KMS-11 (cell line): ENCODE results near the gene DLD.

Source experiments
- H2AFZ ChIP-seq: fragments of 200-600 bp; sonication (generic); 2 replicates; pipeline ENCODE4 v1.6.1; 2016; ENCODE audit warnings: antibody characterized with exemption, mixed run types, low read depth
- H3K27ac ChIP-seq: fragments of 200-600 bp; sonication (generic); 2 replicates; pipeline ENCODE4 v1.6.1; 2016; ENCODE audit warnings: mild to moderate bottlenecking, mixed run types
- H3K27me3 ChIP-seq: fragments of 200-600 bp; sonication (generic); 2 replicates; pipeline ENCODE4 v1.6.1; 2017; ENCODE audit warnings: mild to moderate bottlenecking, low read depth, mixed run types, moderate library complexity; ENCODE audit not compliant: insufficient read depth
- H3K36me3 ChIP-seq: fragments of 200-600 bp; sonication (generic); 2 replicates; pipeline ENCODE4 v1.6.1; 2017; ENCODE audit warnings: mild to moderate bottlenecking, mixed run types; ENCODE audit not compliant: insufficient read depth
- H3K4me1 ChIP-seq: fragments of 200-600 bp; sonication (generic); 2 replicates; pipeline ENCODE4 v1.6.1; 2016; ENCODE audit warnings: mild to moderate bottlenecking, low read depth, mixed run types; ENCODE audit not compliant: poor library complexity, severe bottlenecking
- H3K4me2 ChIP-seq: fragments of 200-600 bp; sonication (generic); 2 replicates; pipeline ENCODE4 v1.7.0; 2016; ENCODE audit warnings: mild to moderate bottlenecking, mixed run types
- H3K4me3 ChIP-seq: fragments of 200-600 bp; sonication (generic); IDR thresholded peaks from 2 replicates; pipeline ENCODE4 v1.6.1; 2017; ENCODE audit warnings: low read depth, low read length, mixed read lengths; ENCODE audit not compliant: insufficient read depth
- H3K79me2 ChIP-seq: fragments of 200-600 bp; sonication (generic); 2 replicates; pipeline ENCODE4 v1.6.1; 2016; ENCODE audit warnings: low read depth, mixed run types; ENCODE audit not compliant: insufficient read depth
- H3K9ac ChIP-seq: fragments of 200-600 bp; sonication (generic); 2 replicates; pipeline ENCODE4 v1.6.1; 2016; ENCODE audit warnings: mild to moderate bottlenecking, mixed run types
- H4K20me1 ChIP-seq: fragments of 200-600 bp; sonication (generic); 2 replicates; pipeline ENCODE4 v1.6.1; 2016; ENCODE audit warnings: mild to moderate bottlenecking, mixed run types; ENCODE audit not compliant: insufficient read depth
- TF ChIP-seq, protein P1 (sequence below): fragments of 200-600 bp; sonication (generic); conservative IDR thresholded peaks from 2 replicates; pipeline ENCODE4 v1.6.1; 2017; ENCODE audit warnings: low read depth, mild to moderate bottlenecking, antibody characterized with exemption, low read length, moderate library complexity, mixed read lengths

DLD gene

DNA sequence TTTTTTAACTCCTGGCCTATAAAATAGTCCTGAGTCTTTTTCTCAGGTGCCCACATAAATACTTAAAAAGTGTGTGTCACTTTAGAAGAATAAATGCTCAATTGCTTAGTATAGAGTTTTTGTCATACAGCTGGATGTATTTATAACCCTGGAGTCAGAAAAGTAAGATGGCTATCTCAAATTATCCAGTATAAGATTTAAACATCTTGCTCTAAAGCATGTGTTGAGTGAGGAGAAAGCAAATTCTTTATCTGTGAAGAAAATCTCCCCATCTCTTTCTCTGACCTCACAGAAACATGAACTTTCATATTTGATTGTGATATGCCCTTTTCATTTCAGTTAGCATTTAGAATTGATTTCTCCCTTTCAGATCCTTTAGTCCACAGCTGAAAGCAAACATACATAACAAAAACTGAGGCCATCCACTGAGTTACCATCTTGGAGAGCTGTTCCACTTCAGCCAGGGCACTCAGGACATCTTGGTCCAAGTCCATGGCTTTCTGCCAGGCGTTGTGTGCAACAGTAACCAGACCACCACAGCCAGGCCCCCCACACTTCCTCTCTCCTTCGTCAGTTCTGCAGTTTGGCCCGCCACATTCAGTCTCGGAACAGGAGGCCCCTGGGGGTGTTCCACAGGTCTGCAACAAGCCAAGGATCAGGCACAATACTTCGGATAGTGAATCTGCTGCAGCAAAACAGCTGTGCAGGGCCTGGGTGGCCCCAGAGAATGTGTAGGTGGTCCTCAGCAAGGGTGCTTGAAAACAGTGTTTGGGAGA is 40.9 kb downstream of the DLD start:
- Histone ChIP-seq H3K79me2 (no peaks in the 10 kb centered on the region), H3K36me3 (no peaks in the 10 kb centered on the region), H3K27ac (no peak overlapping the region), H3K27me3 (no peaks in the 10 kb centered on the region), H2AFZ (no peak overlapping the region), H4K20me1 (no peaks in the 10 kb centered on the region), H3K4me1 (no peaks in the 10 kb centered on the region), H3K4me2 (no peak overlapping the region), H3K9ac (no peak overlapping the region), H3K4me3 (no peak overlapping the region)
- TF ChIP-seq, protein P1, sequence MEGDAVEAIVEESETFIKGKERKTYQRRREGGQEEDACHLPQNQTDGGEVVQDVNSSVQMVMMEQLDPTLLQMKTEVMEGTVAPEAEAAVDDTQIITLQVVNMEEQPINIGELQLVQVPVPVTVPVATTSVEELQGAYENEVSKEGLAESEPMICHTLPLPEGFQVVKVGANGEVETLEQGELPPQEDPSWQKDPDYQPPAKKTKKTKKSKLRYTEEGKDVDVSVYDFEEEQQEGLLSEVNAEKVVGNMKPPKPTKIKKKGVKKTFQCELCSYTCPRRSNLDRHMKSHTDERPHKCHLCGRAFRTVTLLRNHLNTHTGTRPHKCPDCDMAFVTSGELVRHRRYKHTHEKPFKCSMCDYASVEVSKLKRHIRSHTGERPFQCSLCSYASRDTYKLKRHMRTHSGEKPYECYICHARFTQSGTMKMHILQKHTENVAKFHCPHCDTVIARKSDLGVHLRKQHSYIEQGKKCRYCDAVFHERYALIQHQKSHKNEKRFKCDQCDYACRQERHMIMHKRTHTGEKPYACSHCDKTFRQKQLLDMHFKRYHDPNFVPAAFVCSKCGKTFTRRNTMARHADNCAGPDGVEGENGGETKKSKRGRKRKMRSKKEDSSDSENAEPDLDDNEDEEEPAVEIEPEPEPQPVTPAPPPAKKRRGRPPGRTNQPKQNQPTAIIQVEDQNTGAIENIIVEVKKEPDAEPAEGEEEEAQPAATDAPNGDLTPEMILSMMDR: no peak

DNA sequence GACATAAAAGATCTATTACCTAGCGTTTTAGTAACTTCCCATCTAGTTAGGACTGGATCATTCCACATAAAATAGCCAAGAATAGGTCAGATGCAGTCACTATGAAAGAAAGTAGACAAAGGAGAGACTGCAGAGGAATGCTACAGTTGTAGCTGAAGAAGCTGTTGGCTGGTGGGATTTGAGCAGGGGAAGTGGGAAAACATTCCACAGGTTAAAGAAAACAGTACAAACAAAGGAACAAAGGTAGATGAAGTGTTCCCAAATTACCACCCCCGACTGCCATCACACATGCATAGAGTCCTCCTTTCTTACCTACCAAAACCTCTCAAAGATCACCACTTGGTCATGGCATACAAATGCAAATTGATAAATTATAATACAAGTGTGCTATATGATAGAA is 41.8 kb downstream of the DLD start:
- Histone ChIP-seq H3K4me3 (no peak overlapping the region), H4K20me1 (no peaks in the 10 kb centered on the region), H3K27me3 (no peaks in the 10 kb centered on the region), H3K79me2 (no peaks in the 10 kb centered on the region), H3K9ac (no peak overlapping the region), H2AFZ (no peak overlapping the region), H3K4me1 (no peaks in the 10 kb centered on the region), H3K4me2 (no peak overlapping the region), H3K36me3 (no peaks in the 10 kb centered on the region), H3K27ac (no peak overlapping the region)
- TF ChIP-seq, protein P1: no peak

DNA sequence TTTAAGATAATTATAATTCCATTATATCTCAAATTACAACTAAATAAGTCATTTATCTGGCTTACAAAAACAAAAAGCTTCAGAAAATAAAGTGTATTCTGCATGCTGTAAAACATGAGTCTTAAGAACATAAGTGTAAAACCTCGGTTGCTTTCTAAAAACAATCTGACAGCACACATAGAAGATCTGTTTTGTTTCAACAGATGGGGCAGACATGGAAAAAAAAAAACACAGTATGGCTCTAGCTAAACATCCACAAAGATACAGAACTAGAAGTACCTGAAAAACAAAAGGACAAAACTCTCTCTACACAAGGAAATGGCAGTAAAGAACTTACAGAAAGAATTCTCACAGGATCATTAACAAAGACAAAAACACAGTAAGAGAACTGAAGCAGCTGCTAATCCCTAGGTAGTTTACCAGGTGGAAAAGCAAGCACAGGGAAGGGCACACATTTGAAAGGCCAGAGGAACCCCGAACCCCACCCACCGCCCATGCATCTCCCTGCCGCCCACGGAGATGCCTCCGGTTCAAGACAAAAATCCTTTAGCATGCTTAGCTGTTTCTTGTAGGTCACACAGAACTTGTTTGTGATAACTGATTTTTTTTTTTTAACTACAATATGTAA is 42.5 kb downstream of the DLD start:
- Histone ChIP-seq H3K27me3 (no peaks in the 10 kb centered on the region), H2AFZ (no peak overlapping the region), H4K20me1 (no peaks in the 10 kb centered on the region), H3K4me2 (no peak overlapping the region), H3K9ac (no peak overlapping the region), H3K4me1 (no peaks in the 10 kb centered on the region), H3K79me2 (no peaks in the 10 kb centered on the region), H3K27ac (no peak overlapping the region), H3K36me3 (no peaks in the 10 kb centered on the region), H3K4me3 (no peak overlapping the region)
- TF ChIP-seq, protein P1: no peak

DNA sequence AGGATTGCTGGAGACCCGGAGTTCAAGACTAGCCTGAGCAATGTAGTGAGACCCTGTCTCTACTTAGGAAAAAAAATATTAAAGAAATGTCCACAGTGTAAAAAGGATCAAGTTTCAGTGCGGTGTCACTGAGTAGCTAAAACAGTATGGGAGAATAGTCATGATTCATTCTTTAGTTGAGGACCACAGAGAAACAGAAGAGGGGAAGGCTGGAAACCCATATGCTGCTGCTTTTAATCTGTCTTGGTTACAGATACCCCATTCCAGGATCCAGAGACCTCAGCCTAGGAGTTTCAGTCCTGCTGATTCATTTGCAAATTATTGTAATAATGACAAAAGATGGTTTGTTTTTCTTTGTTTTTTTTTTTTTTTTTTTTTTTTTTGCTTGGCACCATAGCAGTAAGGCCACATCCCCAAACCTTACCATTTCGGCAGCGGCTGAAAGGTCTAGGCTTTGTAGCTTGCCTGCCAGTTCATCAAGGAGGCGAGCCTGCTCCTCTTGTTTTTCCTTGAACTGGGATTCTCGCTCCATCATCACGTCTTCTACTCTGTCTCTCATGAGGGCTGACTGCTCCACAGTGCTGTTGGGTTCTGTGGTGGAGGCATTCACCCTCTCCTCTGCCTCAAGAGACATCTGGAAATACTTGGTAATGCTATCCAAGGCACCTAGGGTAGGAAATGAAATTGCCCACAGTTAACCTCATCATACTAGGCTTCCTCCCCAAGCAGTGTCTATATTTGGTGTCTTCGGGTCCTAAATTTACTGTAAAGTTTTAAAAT is 44.2 kb downstream of the DLD start:
- no peaks in the 10 kb centered on the region for H3K27me3 ChIP-seq
- H2AFZ ChIP-seq: no peak overlapping the region
- TF ChIP-seq, protein P1: no peak
- no peak overlapping the region for H3K9ac ChIP-seq
- H3K27ac ChIP-seq: no peak overlapping the region
- H3K4me3 ChIP-seq: no peak overlapping the region
- H3K79me2 ChIP-seq: no peaks in the 10 kb centered on the region
- H3K4me1 ChIP-seq: no peaks in the 10 kb centered on the region
- H3K36me3 ChIP-seq: no peaks in the 10 kb centered on the region
- H4K20me1 ChIP-seq: no peaks in the 10 kb centered on the region
- no peak overlapping the region for H3K4me2 ChIP-seq
